ENCODE data around the gene TRIM37. TPM values are rescaled to one million over a fixed set of nuclear protein-coding genes. Genes with fewer than 3 reads are reported as not detected.

Gene TRIM37
- total and polyA plus RNA-seq, 2 of the 8 experiments (the other 6 are each of a cell fraction or from before 2014, with no cell fraction given) = 38.2 to 57.0 TPM

DNA sequence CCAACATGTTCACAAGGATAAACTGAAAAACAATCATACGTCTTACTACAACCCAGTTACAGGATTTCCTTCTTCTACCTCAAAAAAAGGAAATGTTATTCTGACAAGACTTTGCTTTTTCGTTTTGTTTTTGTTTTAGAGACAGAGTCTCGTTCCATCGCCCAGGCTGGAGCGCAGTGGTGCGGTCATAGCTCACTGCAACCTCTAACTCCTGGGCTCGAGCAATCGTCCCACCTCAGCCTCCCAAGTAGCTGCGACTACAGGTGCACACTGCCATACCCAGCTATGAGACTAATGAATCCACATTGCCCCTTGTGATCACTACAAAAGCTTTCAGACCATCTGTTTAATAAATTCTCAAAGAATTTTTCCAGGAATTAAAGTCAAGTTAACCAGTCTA is 8.8 kb upstream of the TRIM37 start (continued):
- no peak for TF ChIP-seq RFX5 (IDR thresholded peaks at IDR 0.05; ENCODE audit: borderline replicate concordance, low read depth, low read length)

All from H1 (cell line).